GM23248 (cell line): ENCODE results near the gene HSD17B2.

Experiments
- EZH2 ChIP-seq: fragments of 200-600 bp; sonication (generic); IDR thresholded peaks from 2 replicates; pipeline ENCODE4 v1.6.1; 2018; ENCODE audit warnings: antibody characterized with exemption, mild to moderate bottlenecking; ENCODE audit not compliant: insufficient read depth, poor library complexity, severe bottlenecking
- EZH2phosphoT487 ChIP-seq: fragments of 200-600 bp; sonication (generic); IDR thresholded peaks from 2 replicates; pipeline ENCODE4 v1.6.1; 2018; ENCODE audit warnings: antibody characterized with exemption, moderate library complexity, mild to moderate bottlenecking, low read depth; ENCODE audit not compliant: insufficient read depth

GRCh38 chr16:82041542-82041941, 6.5 kb downstream of the HSD17B2 start:
- TF ChIP-seq EZH2 (no peak), EZH2phosphoT487 (no peak)
